Measurements from ENCODE around the gene CCNF.

DNA sequence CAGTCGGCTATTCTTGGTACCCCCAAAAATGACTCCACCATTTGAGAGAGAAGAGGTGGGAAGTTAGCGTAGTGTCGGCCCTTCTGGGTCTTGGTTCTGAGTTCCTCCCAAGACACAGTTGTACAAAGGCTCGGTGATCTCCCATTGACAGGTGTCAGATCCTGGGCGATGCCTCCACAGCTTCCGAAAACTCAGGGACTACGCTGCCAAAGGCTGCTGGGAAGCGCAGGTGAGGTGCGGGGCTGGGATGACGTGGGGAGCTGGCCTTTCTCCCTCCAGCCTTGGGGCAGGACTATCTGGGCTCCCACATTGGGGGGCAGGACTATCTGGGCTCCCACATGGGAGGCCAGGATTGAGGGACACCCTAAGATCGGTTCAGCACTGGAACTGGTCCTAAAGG, 10.4 kb downstream of the CCNF start:
- TF ChIP-seq, protein P1, sequence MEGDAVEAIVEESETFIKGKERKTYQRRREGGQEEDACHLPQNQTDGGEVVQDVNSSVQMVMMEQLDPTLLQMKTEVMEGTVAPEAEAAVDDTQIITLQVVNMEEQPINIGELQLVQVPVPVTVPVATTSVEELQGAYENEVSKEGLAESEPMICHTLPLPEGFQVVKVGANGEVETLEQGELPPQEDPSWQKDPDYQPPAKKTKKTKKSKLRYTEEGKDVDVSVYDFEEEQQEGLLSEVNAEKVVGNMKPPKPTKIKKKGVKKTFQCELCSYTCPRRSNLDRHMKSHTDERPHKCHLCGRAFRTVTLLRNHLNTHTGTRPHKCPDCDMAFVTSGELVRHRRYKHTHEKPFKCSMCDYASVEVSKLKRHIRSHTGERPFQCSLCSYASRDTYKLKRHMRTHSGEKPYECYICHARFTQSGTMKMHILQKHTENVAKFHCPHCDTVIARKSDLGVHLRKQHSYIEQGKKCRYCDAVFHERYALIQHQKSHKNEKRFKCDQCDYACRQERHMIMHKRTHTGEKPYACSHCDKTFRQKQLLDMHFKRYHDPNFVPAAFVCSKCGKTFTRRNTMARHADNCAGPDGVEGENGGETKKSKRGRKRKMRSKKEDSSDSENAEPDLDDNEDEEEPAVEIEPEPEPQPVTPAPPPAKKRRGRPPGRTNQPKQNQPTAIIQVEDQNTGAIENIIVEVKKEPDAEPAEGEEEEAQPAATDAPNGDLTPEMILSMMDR (IDR thresholded peaks at IDR 0.05; ENCODE audit: poor library complexity, severe bottlenecking) = no peak
- TF ChIP-seq, protein P2, sequence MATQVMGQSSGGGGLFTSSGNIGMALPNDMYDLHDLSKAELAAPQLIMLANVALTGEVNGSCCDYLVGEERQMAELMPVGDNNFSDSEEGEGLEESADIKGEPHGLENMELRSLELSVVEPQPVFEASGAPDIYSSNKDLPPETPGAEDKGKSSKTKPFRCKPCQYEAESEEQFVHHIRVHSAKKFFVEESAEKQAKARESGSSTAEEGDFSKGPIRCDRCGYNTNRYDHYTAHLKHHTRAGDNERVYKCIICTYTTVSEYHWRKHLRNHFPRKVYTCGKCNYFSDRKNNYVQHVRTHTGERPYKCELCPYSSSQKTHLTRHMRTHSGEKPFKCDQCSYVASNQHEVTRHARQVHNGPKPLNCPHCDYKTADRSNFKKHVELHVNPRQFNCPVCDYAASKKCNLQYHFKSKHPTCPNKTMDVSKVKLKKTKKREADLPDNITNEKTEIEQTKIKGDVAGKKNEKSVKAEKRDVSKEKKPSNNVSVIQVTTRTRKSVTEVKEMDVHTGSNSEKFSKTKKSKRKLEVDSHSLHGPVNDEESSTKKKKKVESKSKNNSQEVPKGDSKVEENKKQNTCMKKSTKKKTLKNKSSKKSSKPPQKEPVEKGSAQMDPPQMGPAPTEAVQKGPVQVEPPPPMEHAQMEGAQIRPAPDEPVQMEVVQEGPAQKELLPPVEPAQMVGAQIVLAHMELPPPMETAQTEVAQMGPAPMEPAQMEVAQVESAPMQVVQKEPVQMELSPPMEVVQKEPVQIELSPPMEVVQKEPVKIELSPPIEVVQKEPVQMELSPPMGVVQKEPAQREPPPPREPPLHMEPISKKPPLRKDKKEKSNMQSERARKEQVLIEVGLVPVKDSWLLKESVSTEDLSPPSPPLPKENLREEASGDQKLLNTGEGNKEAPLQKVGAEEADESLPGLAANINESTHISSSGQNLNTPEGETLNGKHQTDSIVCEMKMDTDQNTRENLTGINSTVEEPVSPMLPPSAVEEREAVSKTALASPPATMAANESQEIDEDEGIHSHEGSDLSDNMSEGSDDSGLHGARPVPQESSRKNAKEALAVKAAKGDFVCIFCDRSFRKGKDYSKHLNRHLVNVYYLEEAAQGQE (IDR thresholded peaks at IDR 0.05; ENCODE audit: borderline replicate concordance) = no peak
- TF ChIP-seq EZH2 (IDR thresholded peaks at IDR 0.05; ENCODE audit: borderline replicate concordance, insufficient read depth, low read length, poor library complexity, severe bottlenecking) (no peak), TAF1 (IDR thresholded peaks at IDR 0.05; ENCODE audit: low read depth) (no peak), POLR2AphosphoS5 (IDR thresholded peaks at IDR 0.05) (no peak), RAD21 (conservative IDR thresholded peaks at IDR 0.05) (no peak)
